ENCODE results near the gene RSPH10B2. TPM values are rescaled to one million over a fixed set of nuclear protein-coding genes. Genes with fewer than 3 reads are reported as not detected.
"Not testable (repeated sequence)": the region's sequence is repeated elsewhere in the genome, so short reads cannot be mapped to it uniquely, and the experiment has no call there.

Gene RSPH10B2
- total and polyA plus RNA-seq, 7 donors, result 0.12 to 0.36 TPM; not detected in 5

- no peaks in the 10 kb centered on the region for H3K9me3 ChIP-seq
- peaks cover 0 to 5% (median under 1%) of the 10 kb centered on the region in 4 donors for H3K36me3 ChIP-seq
- 87 to 90% methylated on average over 3 of the region's 3 CpGs for WGBS, 2 donors
- DNase-seq, result no peak
- H3K27ac ChIP-seq, result no peak overlapping the region
- peaks cover 5 to 21% (median 12%) of the 10 kb centered on the region in 4 donors for H3K4me1 ChIP-seq
- intact Hi-C loops (cut with DNase I), result loop anchor here (2.0 kb wide), 1 partner anchor 19 kb away; no protein-coding TSS in a partner anchor
- TF ChIP-seq EP300 (IDR thresholded peaks at IDR 0.05), result no peak
- TF ChIP-seq POLR2AphosphoS5 (IDR thresholded peaks at IDR 0.05), result no peak
- no peak for TF ChIP-seq CTCF (IDR thresholded peaks at IDR 0.05)
- no peak for TF ChIP-seq POLR2A (IDR thresholded peaks at IDR 0.05)
- no peak overlapping the region for H3K4me3 ChIP-seq
- H3K27me3 ChIP-seq, result no peaks in the 10 kb centered on the region
Measured at GRCh38 chr7:6727663-6728062, 26.2 kb upstream of the RSPH10B2 start.

GRCh38 chr7:6728893-6729491 lies 24.9 kb upstream of the RSPH10B2 start:
- 68 to 86% methylated on average over 29 of the region's 29 CpGs for WGBS, 2 donors
- intact Hi-C loops (cut with DNase I), result loop anchor here (2.0 kb wide), 1 partner anchor 20 kb away; no protein-coding TSS in a partner anchor
- peak overlapping the region; percentile 67 to 99 (median 92) for H3K4me3 ChIP-seq
- peak overlapping the region; percentile 83 to 91 (median 90) for H3K27ac ChIP-seq
- H3K36me3 ChIP-seq, result peaks cover 0 to 18% (median 10%) of the 10 kb centered on the region in 4 donors
- not testable (repeated sequence) for H3K27me3 ChIP-seq, DNase-seq, H3K9me3 ChIP-seq
- peaks cover 5 to 21% (median 12%) of the 10 kb centered on the region in 4 donors for H3K4me1 ChIP-seq

- peak overlapping the region; percentile 83 to 91 (median 90) for H3K27ac ChIP-seq
- intact Hi-C loops (cut with DNase I), result loop anchor here (2.0 kb wide), 1 partner anchor 21 kb away; no protein-coding TSS in a partner anchor
Measured at GRCh38 chr7:6729492-6730342, 24.2 kb upstream of the RSPH10B2 start.

GRCh38 chr7:6730343-6730633 lies 23.6 kb upstream of the RSPH10B2 start:
- 1% methylated on average over 18 of the region's 18 CpGs for WGBS, 2 donors
- DNase-seq, result no peak
- TF ChIP-seq CTCF (IDR thresholded peaks at IDR 0.05) (no peak), EP300 (IDR thresholded peaks at IDR 0.05) (no peak), POLR2AphosphoS5 (IDR thresholded peaks at IDR 0.05) (no peak), POLR2A (IDR thresholded peaks at IDR 0.05) (no peak)
- peaks cover 5 to 21% (median 12%) of the 10 kb centered on the region in 4 donors for H3K4me1 ChIP-seq
- H3K36me3 ChIP-seq, result peaks cover 0 to 31% (median 12%) of the 10 kb centered on the region in 4 donors
- no peaks in the 10 kb centered on the region for H3K9me3 ChIP-seq
- no peaks in the 10 kb centered on the region for H3K27me3 ChIP-seq
- intact Hi-C loops (cut with DNase I), result no loop called here
- peak overlapping the region; percentile 67 to 99 (median 92) for H3K4me3 ChIP-seq
- H3K27ac ChIP-seq, result peak overlapping the region; percentile 83 to 91 (median 90)

More at GRCh38 chr7:6729492-6730342, 24.2 kb upstream of the RSPH10B2 start:
- peak overlapping the region; percentile 67 to 99 (median 92) for H3K4me3 ChIP-seq
- peak; percentile 97 for DNase-seq
- H3K36me3 ChIP-seq, result peaks cover 0 to 26% (median 11%) of the 10 kb centered on the region in 4 donors
- no peaks in the 10 kb centered on the region for H3K27me3 ChIP-seq
- TF ChIP-seq POLR2A (IDR thresholded peaks at IDR 0.05) (peak in 1 of 2 donors; percentile 16), EP300 (IDR thresholded peaks at IDR 0.05) (no peak), POLR2AphosphoS5 (IDR thresholded peaks at IDR 0.05) (peak; percentile 60 to 82 (median 75))
- H3K9me3 ChIP-seq, result no peaks in the 10 kb centered on the region
- WGBS, 2 donors, result 1 to 3% methylated on average over 66 of the region's 66 CpGs
- H3K4me1 ChIP-seq, result peaks cover 5 to 21% (median 12%) of the 10 kb centered on the region in 4 donors

GRCh38 chr7:6738415-6738814 lies 15.5 kb upstream of the RSPH10B2 start:
- DNase-seq; H3K27me3 ChIP-seq; H3K4me1 ChIP-seq; H3K9me3 ChIP-seq; H3K4me3 ChIP-seq; intact Hi-C loops (cut with DNase I); H3K27ac ChIP-seq: not testable (repeated sequence)
- H3K36me3 ChIP-seq, result peaks cover 5 to 70% (median 30%) of the 10 kb centered on the region in 4 donors
- 97% methylated on average over 6 to 8 of the region's 11 CpGs for WGBS, 2 donors

GRCh38 chr7:6744410-6745100 lies 9.3 kb upstream of the RSPH10B2 start:
- H3K4me1 ChIP-seq; H3K27me3 ChIP-seq; H3K9me3 ChIP-seq; H3K4me3 ChIP-seq; intact Hi-C loops (cut with DNase I); H3K27ac ChIP-seq; DNase-seq: not testable (repeated sequence)
- WGBS, 2 donors, result 82 to 96% methylated on average over 1 of the region's 12 CpGs
- peaks cover 0 to 23% (median 11%) of the 10 kb centered on the region in 4 donors for H3K36me3 ChIP-seq

GRCh38 chr7:6749335-6749734 lies 4.6 kb upstream of the RSPH10B2 start:
- H3K27me3 ChIP-seq; H3K27ac ChIP-seq; H3K4me3 ChIP-seq; H3K9me3 ChIP-seq; H3K36me3 ChIP-seq; DNase-seq; intact Hi-C loops (cut with DNase I); H3K4me1 ChIP-seq: not testable (repeated sequence)
- 89 to 93% methylated on average over 6 of the region's 12 CpGs for WGBS, 2 donors

GRCh38 chr7:6750173-6750572 lies 3.7 kb upstream of the RSPH10B2 start:
- not testable (repeated sequence) for H3K4me3 ChIP-seq

GRCh38 chr7:6761186-6761585 lies 7.3 kb downstream of the RSPH10B2 start:
- H3K27me3 ChIP-seq; H3K36me3 ChIP-seq; intact Hi-C loops (cut with DNase I); H3K4me1 ChIP-seq; H3K27ac ChIP-seq; H3K9me3 ChIP-seq; H3K4me3 ChIP-seq; DNase-seq: not testable (repeated sequence)
- 52 to 62% methylated on average over 4 to 7 of the region's 12 CpGs for WGBS, 2 donors

More at GRCh38 chr7:6750173-6750572, 3.7 kb upstream of the RSPH10B2 start:
- WGBS, 2 donors, result 90 to 96% methylated on average over 3 to 4 of the region's 6 CpGs
- DNase-seq; H3K36me3 ChIP-seq; H3K4me1 ChIP-seq; H3K27me3 ChIP-seq; H3K27ac ChIP-seq; intact Hi-C loops (cut with DNase I); H3K9me3 ChIP-seq: not testable (repeated sequence)

Measured in sigmoid colon (tissue), 7 donors.